ENCODE measurements around the gene CABP4. TPM values are rescaled to one million over a fixed set of nuclear protein-coding genes. Genes with fewer than 3 reads are reported as not detected.

The CABP4 gene
- total RNA-seq, 1 experiment from 2014 or later: not detected

- no peak for TF ChIP-seq ATF2 (CRISPR knock-in tag; IDR thresholded peaks at IDR 0.05; ENCODE audit: borderline replicate concordance, low read depth)
- no peak for TF ChIP-seq FOXJ3 (CRISPR knock-in tag; IDR thresholded peaks at IDR 0.05; ENCODE audit: borderline replicate concordance)
- TF ChIP-seq NFATC4 (CRISPR knock-in tag; IDR thresholded peaks at IDR 0.05): no peak
- TF ChIP-seq NR1H2 (CRISPR knock-in tag; IDR thresholded peaks at IDR 0.05): no peak
- no peak for TF ChIP-seq ZNF671 (CRISPR knock-in tag; IDR thresholded peaks at IDR 0.05)
- TF ChIP-seq RELA (CRISPR knock-in tag; IDR thresholded peaks at IDR 0.05; ENCODE audit: borderline replicate concordance): no peak
- TF ChIP-seq TP53 (CRISPR knock-in tag; IDR thresholded peaks at IDR 0.05): no peak
- TF ChIP-seq, protein P1, sequence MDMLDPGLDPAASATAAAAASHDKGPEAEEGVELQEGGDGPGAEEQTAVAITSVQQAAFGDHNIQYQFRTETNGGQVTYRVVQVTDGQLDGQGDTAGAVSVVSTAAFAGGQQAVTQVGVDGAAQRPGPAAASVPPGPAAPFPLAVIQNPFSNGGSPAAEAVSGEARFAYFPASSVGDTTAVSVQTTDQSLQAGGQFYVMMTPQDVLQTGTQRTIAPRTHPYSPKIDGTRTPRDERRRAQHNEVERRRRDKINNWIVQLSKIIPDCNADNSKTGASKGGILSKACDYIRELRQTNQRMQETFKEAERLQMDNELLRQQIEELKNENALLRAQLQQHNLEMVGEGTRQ (CRISPR knock-in tag; IDR thresholded peaks at IDR 0.05): no peak
- no peak for TF ChIP-seq GABPB1 (CRISPR knock-in tag; IDR thresholded peaks at IDR 0.05)
Observed at GRCh38 chr11:67429722-67430121, 25.4 kb upstream of the CABP4 start (continued).

GRCh38 chr11:67431346-67432249 is 23.6 kb upstream of the CABP4 start:
- H3K27me3 Mint-ChIP-seq (ENCODE audit: low read depth): no peaks in the 10 kb centered on the region
- CTCF ChIA-PET: interaction anchor here (4.5 kb wide), 1 partner anchor 30 kb away, joined by 23 read pairs; the partner anchor contains the start of gene PPP1CA
- H3K27ac Mint-ChIP-seq: peak overlapping the region; percentile 14; the same call in 1 of the 2 replicates
- TF ChIP-seq ZNF416 (CRISPR knock-in tag; IDR thresholded peaks at IDR 0.05): no peak
- no peak for TF ChIP-seq ZNF423 (CRISPR knock-in tag; IDR thresholded peaks at IDR 0.05)
- TF ChIP-seq MAX (CRISPR knock-in tag; IDR thresholded peaks at IDR 0.05): no peak
- TF ChIP-seq, protein P1 (CRISPR knock-in tag; IDR thresholded peaks at IDR 0.05): no peak
- POLR2A ChIA-PET: no interaction called here
- H3K4me3 Mint-ChIP-seq: 0 out of 2 replicates have a peak overlapping the region, but pooled peaks have one; percentile 3
- DNase-seq (ENCODE audit: low spot score) (no peak), ATAC-seq (no peak)
- H3K36me3 Mint-ChIP-seq: peaks cover 9% of the 10 kb centered on the region
- peaks cover 9% of the 10 kb centered on the region for H3K4me1 Mint-ChIP-seq
- no peaks in the 10 kb centered on the region for H3K9me3 Mint-ChIP-seq

GRCh38 chr11:67432655-67433349 is 22.4 kb upstream of the CABP4 start:
- Mint-ChIP-seq H3K36me3 (peaks cover 9% of the 10 kb centered on the region), H3K4me1 (peaks cover 10% of the 10 kb centered on the region), H3K27me3 (ENCODE audit: low read depth) (no peaks in the 10 kb centered on the region), H3K27ac (no peak overlapping the region), H3K4me3 (no peak overlapping the region), H3K9me3 (no peaks in the 10 kb centered on the region)
- ChIA-PET POLR2A (no interaction called here), CTCF (no interaction called here)
- DNase-seq (ENCODE audit: low spot score): no peak
- ATAC-seq: no peak
- TF ChIP-seq IRF1 (CRISPR knock-in tag; IDR thresholded peaks at IDR 0.05) (no peak), ERG (CRISPR knock-in tag; IDR thresholded peaks at IDR 0.05) (no peak), GTF2I (CRISPR knock-in tag; conservative IDR thresholded peaks at IDR 0.05) (no peak), SOX15 (CRISPR knock-in tag; IDR thresholded peaks at IDR 0.05) (no peak), JAZF1 (CRISPR knock-in tag; IDR thresholded peaks at IDR 0.05) (no peak), ATF3 (CRISPR knock-in tag; conservative IDR thresholded peaks at IDR 0.05) (no peak), E2F4 (CRISPR knock-in tag; IDR thresholded peaks at IDR 0.05; ENCODE audit: borderline replicate concordance, low read depth) (no peak), HMGA2 (CRISPR knock-in tag; IDR thresholded peaks at IDR 0.05) (no peak), SMAD3 (CRISPR knock-in tag; IDR thresholded peaks at IDR 0.05; ENCODE audit: borderline replicate concordance) (no peak), KAT7 (CRISPR knock-in tag; IDR thresholded peaks at IDR 0.05; ENCODE audit: borderline replicate concordance) (no peak)
- TF ChIP-seq, protein P2, sequence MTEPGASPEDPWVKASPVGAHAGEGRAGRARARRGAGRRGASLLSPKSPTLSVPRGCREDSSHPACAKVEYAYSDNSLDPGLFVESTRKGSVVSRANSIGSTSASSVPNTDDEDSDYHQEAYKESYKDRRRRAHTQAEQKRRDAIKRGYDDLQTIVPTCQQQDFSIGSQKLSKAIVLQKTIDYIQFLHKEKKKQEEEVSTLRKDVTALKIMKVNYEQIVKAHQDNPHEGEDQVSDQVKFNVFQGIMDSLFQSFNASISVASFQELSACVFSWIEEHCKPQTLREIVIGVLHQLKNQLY (CRISPR knock-in tag; IDR thresholded peaks at IDR 0.05): no peak
